Vein endothelial cell (primary cell): Measurements from ENCODE around the gene MSRB2. TPM values are rescaled to one million over a fixed set of nuclear protein-coding genes. Genes with fewer than 3 reads are reported as not detected.

Experiments used
- small RNA-seq: library from RNA; depleted of rRNA; stranded (forward); fragments of <200 nt; gene quantifications from one replicate; pipeline ENCODE3, GENCODE V24; 2012
- total RNA-seq: library from RNA; depleted of rRNA; stranded (reverse); fragments of >200 nt; gene quantifications from 2 replicates; pipeline ENCODE4 v1.2.3, GENCODE V29; 2012

The MSRB2 gene
- 4.9 and 7.2 TPM in 2 replicates for total RNA-seq

DNA sequence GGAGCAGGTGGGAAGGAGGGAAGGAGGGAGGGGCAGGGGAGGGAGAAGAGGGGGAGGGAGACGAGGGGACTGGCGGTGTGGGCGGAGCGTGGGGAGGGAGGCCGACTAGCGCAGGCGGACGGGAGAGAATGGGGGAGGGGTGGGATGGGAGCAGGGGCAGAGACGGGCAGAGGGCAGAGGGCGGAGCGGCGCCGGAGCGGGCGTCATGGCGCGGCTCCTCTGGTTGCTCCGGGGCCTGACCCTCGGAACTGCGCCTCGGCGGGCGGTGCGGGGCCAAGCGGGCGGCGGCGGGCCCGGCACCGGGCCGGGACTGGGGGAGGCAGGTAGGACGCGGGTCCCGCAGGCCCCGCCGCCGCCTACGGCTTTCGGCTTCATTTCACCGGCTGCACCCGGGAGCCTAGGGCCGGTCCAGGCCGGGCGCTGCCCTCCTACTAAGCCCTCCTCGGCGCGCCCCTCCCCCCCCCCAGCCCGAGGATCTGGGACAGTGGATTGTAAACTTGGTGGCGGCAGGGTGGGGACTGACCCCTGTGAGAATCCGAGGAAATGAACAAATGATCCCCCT is at the start of gene MSRB2:
TSS of gene MSRB2 (plus strand) at position 176 of the 562 bp plus-strand sequence. CDS start at position 206, 30 bp downstream.

Small RNA genes lying within 50 kb of the gene (small RNA-seq; reads per million reads assigned to genes)
- gene RF00561, result not detected

Other genes starting within 250 kb of the MSRB2 start
- gene ARMC3, start 167.5 kb upstream of the MSRB2 start, total RNA-seq, result not detected in 2 replicates
- not detected in 2 replicates for gene PTF1A, start 96.7 kb downstream of the MSRB2 start, total RNA-seq
- gene C10orf67, start 249.2 kb downstream of the MSRB2 start, total RNA-seq, result not detected in 2 replicates